Upper lobe of left lung (tissue), 6 donors: ENCODE measurements around the gene FGG. TPM values are rescaled to one million over a fixed set of nuclear protein-coding genes. Genes with fewer than 3 reads are reported as not detected.

Experiments
- ATAC-seq, 2 donors: fragments of 200-7000 bp; cut with Tn5 transposase; one replicate each; pipeline ENCODE4 v1.9.1; 2022; ENCODE audit warnings: mild to moderate bottlenecking in 2 of 2, moderate library complexity in 2 of 2; ENCODE audit not compliant: low FRiP score in 2 of 2
- DNase-seq, 2 donors: peaks; one replicate each; pipeline ENCODE4 v3.0.0-alpha.2; 2019 to 2020
- H3K27ac ChIP-seq, 4 donors: fragments of 200-600 bp; sonication (generic); one replicate each; pipeline ENCODE4 v1.5.1; 2016 to 2019
- H3K27me3 ChIP-seq, 4 donors: fragments of 200-600 bp; sonication (generic); one replicate each; pipeline ENCODE4 v1.5.1; 2017 to 2019
- H3K36me3 ChIP-seq, 4 donors: fragments of 200-600 bp; sonication (generic); one replicate each; pipeline ENCODE4 v1.5.1; 2016 to 2019
- H3K4me1 ChIP-seq, 4 donors: fragments of 200-600 bp; sonication (generic); one replicate each; pipeline ENCODE4 v1.5.1; 2018 to 2019
- H3K4me3 ChIP-seq, 4 donors: fragments of 200-600 bp; sonication (generic); one replicate each; pipeline ENCODE4 v1.5.1; 2017 to 2019; ENCODE audit warnings: mild to moderate bottlenecking in 2 of 4, moderate library complexity in 1 of 4
- H3K9me3 ChIP-seq, 4 donors: fragments of 200-600 bp; sonication (generic); one replicate each; pipeline ENCODE4 v1.5.1; 2018 to 2019
- EP300 ChIP-seq, 4 donors: sonication (generic); formaldehyde crosslinking; IDR thresholded peaks; one replicate each; pipeline ENCODE4 v1.5.1; 2017; ENCODE audit warnings: antibody characterized with exemption in 4 of 4, control low read depth in 2 of 4
- POLR2A ChIP-seq, 4 donors: fragments of 450-650 bp; IDR thresholded peaks; one replicate each; pipeline ENCODE4 v1.5.1; 2016 to 2017; ENCODE audit warnings: antibody characterized with exemption in 4 of 4, mild to moderate bottlenecking in 2 of 4
- POLR2AphosphoS5 ChIP-seq, 2 donors: sonication (generic); formaldehyde crosslinking; IDR thresholded peaks; one replicate each; pipeline ENCODE4 v1.5.1; 2017; ENCODE audit warnings: antibody characterized with exemption in 2 of 2
- WGBS, 2 donors: methylation state at CpG; one replicate each; pipeline ENCODE4 v1.1.5; 2017 to 2018; 5-methylcytosine and 5-hydroxymethylcytosine counted together
- total RNA-seq, 6 donors: library from RNA; depleted of rRNA in 4 of 6; stranded (reverse); fragments of >200 nt in 4 of 6; gene quantifications; one replicate each; pipeline versions ENCODE4 v1.1.0 to v1.2.1, GENCODE V29; 2016 to 2021
- TF ChIP-seq, protein P1 (sequence below), 6 experiments: fragments of 450-650 bp in 4 of 6; fragments of 200-600 bp in 2 of 6; sonication (generic) in 2 of 6; IDR thresholded peaks; one replicate each; pipeline ENCODE4 v1.5.1; 2016 to 2019; ENCODE audit warnings: antibody characterized with exemption in 6 of 6
- donor health status: DM: no; HTN: no; CAD: no; lungs with moderate emphysema.
- donor health status: DM: no; HTN: yes; CAD: no; lungs with severe emphysema.

FGG gene
- total RNA-seq, 6 donors from 2014 or later = 2.6 to 255 (median 9.9) TPM; not detected in 1

DNA sequence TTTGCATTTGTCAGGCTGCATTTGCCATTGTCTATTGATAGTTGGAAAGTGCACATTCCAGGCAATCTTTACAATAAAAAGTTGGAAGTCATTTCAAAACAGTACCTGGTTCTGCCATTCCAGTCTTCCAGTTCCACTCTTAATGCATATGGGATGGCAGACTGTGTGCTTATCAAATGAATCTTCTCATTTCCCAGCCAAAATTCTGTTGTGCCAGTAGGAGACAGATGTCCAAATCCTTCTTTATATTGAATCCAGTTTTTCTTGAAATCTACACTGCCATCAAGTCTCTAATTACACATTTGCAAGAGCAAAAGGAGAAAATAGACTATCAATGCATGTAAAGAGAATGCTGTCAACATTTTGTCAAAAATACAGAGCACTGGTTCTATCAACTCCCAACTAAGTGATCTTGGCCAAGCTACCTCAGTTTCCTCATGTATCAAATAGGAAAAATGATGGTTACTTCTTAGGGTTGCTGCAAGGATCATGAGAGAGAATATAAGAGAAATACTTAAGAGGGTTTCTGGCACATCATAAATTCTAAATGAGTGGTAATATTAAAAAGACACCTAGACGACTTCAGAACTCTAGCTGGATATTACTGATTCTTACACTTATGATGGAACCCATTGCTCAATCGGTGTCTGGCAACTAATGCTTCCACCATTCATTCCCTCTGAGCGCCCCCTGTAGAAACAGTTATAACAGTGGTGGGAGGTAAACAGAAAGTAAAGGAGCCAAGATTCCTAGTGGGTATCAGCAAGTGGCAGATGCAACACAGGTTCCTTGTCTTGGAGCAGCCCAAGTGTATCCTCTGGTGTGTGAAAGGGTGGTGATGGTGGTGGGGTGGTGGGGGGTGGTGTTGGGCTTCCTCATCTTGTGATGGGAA is 3.8 kb downstream of the FGG start:
- ATAC-seq (no peak), DNase-seq (no peak)
- no peaks in the 10 kb centered on the region for H3K9me3 ChIP-seq
- 82 to 93% methylated on average over 3 of the region's 3 CpGs for whole genome bisulfite sequencing, 2 donors
- H3K27me3 ChIP-seq = no peaks in the 10 kb centered on the region
- no peaks in the 10 kb centered on the region for H3K4me1 ChIP-seq
- H3K27ac ChIP-seq = no peak overlapping the region
- TF ChIP-seq POLR2AphosphoS5 (IDR thresholded peaks at IDR 0.05) (no peak), POLR2A (IDR thresholded peaks at IDR 0.05) (no peak), EP300 (IDR thresholded peaks at IDR 0.05) (no peak)
- TF ChIP-seq, protein P1, sequence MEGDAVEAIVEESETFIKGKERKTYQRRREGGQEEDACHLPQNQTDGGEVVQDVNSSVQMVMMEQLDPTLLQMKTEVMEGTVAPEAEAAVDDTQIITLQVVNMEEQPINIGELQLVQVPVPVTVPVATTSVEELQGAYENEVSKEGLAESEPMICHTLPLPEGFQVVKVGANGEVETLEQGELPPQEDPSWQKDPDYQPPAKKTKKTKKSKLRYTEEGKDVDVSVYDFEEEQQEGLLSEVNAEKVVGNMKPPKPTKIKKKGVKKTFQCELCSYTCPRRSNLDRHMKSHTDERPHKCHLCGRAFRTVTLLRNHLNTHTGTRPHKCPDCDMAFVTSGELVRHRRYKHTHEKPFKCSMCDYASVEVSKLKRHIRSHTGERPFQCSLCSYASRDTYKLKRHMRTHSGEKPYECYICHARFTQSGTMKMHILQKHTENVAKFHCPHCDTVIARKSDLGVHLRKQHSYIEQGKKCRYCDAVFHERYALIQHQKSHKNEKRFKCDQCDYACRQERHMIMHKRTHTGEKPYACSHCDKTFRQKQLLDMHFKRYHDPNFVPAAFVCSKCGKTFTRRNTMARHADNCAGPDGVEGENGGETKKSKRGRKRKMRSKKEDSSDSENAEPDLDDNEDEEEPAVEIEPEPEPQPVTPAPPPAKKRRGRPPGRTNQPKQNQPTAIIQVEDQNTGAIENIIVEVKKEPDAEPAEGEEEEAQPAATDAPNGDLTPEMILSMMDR (IDR thresholded peaks at IDR 0.05) = no peak
- H3K36me3 ChIP-seq = no peaks in the 10 kb centered on the region
- no peak overlapping the region for H3K4me3 ChIP-seq

DNA sequence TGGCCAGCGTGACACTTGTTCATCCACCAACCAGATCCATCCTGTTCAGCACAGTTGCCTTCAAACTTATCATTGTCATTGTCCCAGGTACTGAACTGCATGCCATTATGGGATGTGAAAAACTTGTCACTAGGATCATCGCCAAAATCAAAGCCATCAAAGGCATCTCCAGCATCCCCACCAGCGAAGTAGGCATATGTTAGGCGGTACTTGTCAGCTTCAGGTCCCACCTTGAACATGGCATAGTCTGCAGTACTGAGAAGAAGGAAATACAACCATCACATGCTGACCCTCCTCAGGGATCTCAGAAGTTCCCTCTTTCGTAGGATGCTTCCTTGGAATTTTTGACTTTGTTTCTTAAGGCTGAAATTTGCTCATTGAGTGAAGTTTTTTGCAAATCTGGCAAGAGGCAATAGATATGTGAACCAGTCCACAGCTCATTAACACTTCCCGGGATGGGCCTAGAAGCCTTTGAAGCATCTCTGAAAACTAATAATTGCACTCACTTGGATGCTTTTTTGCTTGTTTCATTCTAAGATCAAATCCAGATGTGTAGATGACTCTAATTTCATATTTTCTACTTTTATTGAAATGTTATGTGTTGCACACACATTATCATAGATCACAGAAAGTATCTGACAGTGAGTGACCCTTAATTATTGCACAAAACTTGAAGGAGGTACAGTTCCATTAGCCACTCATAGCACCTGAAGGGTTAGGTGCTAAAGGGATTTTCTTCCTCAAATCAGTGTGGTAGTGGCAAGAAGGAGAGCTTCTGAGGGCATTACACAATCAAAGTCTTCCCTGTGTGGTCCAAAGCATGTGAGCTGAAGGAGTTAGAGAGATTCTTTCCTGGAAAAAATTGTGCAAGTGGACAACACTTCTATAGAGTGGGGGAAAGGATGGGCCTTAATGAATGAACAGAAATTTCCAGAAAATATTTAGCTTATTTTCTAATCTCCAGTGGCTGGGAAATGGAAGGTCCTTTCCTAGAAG is 5.4 kb downstream of the FGG start:
- H3K36me3 ChIP-seq = no peaks in the 10 kb centered on the region
- H3K27me3 ChIP-seq = no peaks in the 10 kb centered on the region
- TF ChIP-seq EP300 (IDR thresholded peaks at IDR 0.05) = peak in 1 of 4 donors; percentile 9
- no peak for TF ChIP-seq POLR2A (IDR thresholded peaks at IDR 0.05)
- no peak for DNase-seq
- H3K4me3 ChIP-seq = no peak overlapping the region
- 90% methylated on average over 6 of the region's 6 CpGs for WGBS, 2 donors
- H3K9me3 ChIP-seq = no peaks in the 10 kb centered on the region
- H3K27ac ChIP-seq = no peak overlapping the region
- H3K4me1 ChIP-seq = no peaks in the 10 kb centered on the region
- no peak for ATAC-seq

DNA sequence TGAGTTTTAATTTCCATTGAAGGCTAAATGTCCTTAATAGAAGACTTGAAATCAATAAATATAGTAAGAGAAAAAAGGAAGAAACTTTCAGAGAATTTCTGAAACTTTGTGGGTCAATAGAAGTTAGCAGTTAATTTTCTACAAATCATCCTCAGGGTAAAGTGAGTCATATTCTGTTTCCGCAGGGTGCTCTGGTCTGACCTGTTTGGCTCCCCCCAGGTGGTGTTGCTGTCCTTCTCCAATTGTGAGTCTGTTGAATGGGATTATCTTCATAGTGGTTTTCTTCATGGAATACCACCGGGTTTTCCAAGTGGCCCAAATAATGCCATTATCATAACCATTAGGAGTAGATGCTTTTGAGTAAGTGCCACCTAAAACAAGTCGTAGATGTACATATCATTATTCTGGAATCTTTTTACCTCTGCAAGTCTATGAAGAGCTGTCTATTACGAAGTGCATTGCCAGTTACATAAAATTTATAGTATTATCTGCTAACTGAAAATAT is 7.7 kb downstream of the FGG start:
- WGBS, 2 donors = 88 to 91% methylated on average over 4 of the region's 4 CpGs
- Histone ChIP-seq H3K9me3 (no peaks in the 10 kb centered on the region), H3K27ac (no peak overlapping the region), H3K4me3 (no peak overlapping the region), H3K27me3 (no peaks in the 10 kb centered on the region), H3K36me3 (no peaks in the 10 kb centered on the region), H3K4me1 (no peaks in the 10 kb centered on the region)
- DNase-seq (no peak), ATAC-seq (no peak)
- TF ChIP-seq POLR2AphosphoS5 (IDR thresholded peaks at IDR 0.05) (no peak), EP300 (IDR thresholded peaks at IDR 0.05) (no peak), POLR2A (IDR thresholded peaks at IDR 0.05) (no peak)
- TF ChIP-seq, protein P1 (IDR thresholded peaks at IDR 0.05) = no peak

DNA sequence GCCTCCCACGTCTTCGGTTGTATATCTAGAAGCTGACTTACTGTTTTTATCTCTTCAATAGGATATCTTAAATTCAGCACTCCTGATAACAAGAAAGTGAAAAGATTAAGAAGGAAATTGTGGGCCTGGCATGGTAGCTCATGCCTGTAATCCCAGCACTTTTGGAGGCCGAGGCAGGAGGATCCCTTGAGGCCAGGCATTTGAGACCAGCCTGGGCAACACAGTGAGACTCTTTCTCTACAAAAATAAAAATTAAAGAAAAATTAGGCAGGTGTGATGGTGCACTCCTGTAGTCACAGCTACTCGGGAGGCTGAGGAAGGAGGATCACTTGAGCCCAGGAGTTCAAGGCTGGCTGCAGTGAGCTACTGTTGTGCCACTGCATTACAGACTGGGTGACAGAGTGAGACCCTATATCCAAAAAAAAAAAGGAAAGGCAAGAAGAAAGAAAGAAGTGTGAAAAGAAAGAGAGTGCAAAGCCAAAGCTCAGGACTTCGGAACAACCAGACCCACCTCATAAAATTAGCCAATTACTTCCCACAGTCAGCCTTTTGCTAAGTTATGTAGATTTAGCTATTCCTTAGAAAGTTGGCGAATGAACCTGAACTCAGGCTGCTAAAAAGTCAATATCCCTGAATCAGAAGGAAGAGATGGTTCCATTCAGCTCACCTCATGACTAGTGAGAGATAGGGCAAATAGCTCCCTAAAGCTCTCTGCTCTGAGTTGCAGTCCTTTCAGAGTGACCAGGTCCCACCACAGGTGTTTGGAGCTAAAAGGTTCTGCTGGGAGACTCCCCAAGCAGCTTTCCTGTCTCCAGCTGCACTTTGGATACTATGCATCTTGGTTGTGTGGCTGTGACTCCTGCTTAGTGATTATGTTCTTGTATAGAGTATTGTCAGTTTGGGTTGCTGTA is 9.2 kb downstream of the FGG start:
- no peak for DNase-seq
- Histone ChIP-seq H3K9me3 (no peaks in the 10 kb centered on the region), H3K27ac (no peak overlapping the region), H3K4me1 (no peaks in the 10 kb centered on the region), H3K4me3 (no peak overlapping the region), H3K27me3 (no peaks in the 10 kb centered on the region), H3K36me3 (no peaks in the 10 kb centered on the region)
- ATAC-seq = no peak
- TF ChIP-seq, protein P1 (IDR thresholded peaks at IDR 0.05) = no peak
- TF ChIP-seq POLR2A (IDR thresholded peaks at IDR 0.05) = no peak
- TF ChIP-seq EP300 (IDR thresholded peaks at IDR 0.05) = no peak
- no peak for TF ChIP-seq POLR2AphosphoS5 (IDR thresholded peaks at IDR 0.05)
- 87 to 88% methylated on average over 6 of the region's 6 CpGs for WGBS, 2 donors
